Stimulated activated naive CD8-positive, alpha-beta T cell treated with anti-CD3 and anti-CD28 coated beads, Interleukin-15, Interleukin-2, amounts not matched to agents 100 ng/mL and 50 ng/mL, for 24 hours (primary cell): Measurements from ENCODE around the gene NFAM1.

Experiments
- H3K27ac Mint-ChIP-seq: one replicate; pipeline ENCODE4 v1.8.0; 2021; ENCODE audit warnings: mild to moderate bottlenecking, mixed read lengths
- H3K27me3 Mint-ChIP-seq: one replicate; pipeline ENCODE4 v1.8.0; 2021; ENCODE audit warnings: mixed read lengths
- H3K36me3 Mint-ChIP-seq: one replicate; pipeline ENCODE4 v1.8.0; 2021; ENCODE audit warnings: low read depth, mixed read lengths
- H3K4me1 Mint-ChIP-seq: one replicate; pipeline ENCODE4 v1.8.0; 2021; ENCODE audit warnings: low read depth, mixed read lengths
- H3K4me3 Mint-ChIP-seq: one replicate; pipeline ENCODE4 v1.8.0; 2021; ENCODE audit warnings: mild to moderate bottlenecking, mixed read lengths
- H3K9me3 Mint-ChIP-seq: one replicate; pipeline ENCODE4 v1.8.0; 2021; ENCODE audit warnings: mixed read lengths

Gene NFAM1

DNA sequence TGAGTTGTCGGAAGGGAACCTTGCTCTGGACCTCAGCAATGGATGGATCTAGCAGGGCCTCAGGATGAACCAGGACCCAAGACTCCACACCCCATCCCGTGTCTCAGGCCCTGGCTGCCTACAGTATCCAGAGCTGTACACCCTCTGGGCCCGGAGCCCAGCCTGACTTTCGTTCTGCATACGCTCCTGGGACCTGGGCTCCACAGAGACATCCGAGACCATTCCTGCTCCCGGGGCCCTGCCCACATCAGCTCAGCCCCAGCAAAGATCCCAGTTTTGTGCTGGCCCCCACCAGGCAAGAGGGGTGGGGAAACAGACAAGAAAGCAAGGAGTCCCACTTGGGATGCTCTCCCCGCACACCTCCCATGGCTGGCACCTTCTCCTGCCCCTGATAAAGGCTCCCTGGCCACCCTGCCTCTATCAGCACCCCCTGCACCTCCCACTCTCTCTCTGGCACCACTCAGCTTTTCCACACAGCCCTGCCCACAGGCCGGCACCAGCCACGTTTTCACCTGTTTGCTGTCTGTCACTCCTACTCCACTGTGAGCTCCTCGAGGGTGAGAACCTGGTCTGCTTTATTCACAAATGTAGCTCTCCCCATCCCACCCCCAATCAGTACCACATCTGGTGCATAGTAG lies 97.2 kb downstream of the NFAM1 start:
- H3K4me3 Mint-ChIP-seq = no peak overlapping the region
- H3K36me3 Mint-ChIP-seq = no peaks in the 10 kb centered on the region
- peaks cover 4% of the 10 kb centered on the region for H3K27me3 Mint-ChIP-seq
- peaks cover 4% of the 10 kb centered on the region for H3K4me1 Mint-ChIP-seq
- no peak overlapping the region for H3K27ac Mint-ChIP-seq
- no peaks in the 10 kb centered on the region for H3K9me3 Mint-ChIP-seq

DNA sequence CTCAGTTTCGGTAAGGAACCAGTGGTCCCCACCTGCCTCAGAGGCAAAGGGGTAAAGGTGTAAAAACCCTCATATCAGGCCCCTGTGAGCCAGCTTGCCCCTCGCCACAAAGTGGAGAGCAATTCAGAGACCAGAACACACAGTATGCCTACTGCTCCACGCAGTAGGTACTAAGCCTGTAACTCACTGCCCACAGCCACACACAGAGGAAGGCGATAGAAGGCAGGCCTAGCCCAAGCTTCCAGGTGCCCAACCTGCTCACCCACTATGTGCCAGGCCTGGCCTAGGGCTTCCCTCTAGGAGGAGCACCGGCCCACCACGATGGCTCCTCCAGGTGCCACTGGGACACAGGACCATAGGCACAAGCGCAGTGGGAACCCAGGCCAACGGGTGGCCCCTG lies 98.7 kb downstream of the NFAM1 start:
- H3K27ac Mint-ChIP-seq = no peak overlapping the region
- H3K4me1 Mint-ChIP-seq = peaks cover 9% of the 10 kb centered on the region
- no peaks in the 10 kb centered on the region for H3K36me3 Mint-ChIP-seq
- H3K9me3 Mint-ChIP-seq = no peaks in the 10 kb centered on the region
- H3K4me3 Mint-ChIP-seq = no peak overlapping the region
- H3K27me3 Mint-ChIP-seq = peaks cover 4% of the 10 kb centered on the region

DNA sequence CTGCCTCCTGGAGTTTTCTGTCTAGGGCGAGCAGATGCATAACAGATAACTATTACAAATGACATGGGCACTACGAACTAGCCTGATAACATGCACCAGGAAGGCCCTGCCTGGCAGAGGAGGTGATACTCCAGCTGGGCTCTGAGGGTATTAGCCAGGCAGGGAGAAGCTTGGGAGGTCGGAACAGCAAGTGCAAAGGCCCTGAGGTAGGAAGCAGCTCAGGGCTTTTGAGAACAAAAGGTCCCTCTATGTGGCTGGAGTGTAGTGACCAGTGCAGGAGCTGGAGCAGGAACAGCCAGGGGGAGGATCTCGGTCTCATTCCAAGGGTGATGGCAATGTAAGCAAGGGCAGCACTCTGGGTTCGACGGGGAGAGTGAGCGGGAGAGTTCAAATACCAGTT lies 100.1 kb downstream of the NFAM1 start:
- Mint-ChIP-seq H3K4me3 (no peak overlapping the region), H3K9me3 (no peaks in the 10 kb centered on the region), H3K27ac (no peak overlapping the region), H3K36me3 (no peaks in the 10 kb centered on the region), H3K27me3 (peaks cover 4% of the 10 kb centered on the region), H3K4me1 (peaks cover 18% of the 10 kb centered on the region)

DNA sequence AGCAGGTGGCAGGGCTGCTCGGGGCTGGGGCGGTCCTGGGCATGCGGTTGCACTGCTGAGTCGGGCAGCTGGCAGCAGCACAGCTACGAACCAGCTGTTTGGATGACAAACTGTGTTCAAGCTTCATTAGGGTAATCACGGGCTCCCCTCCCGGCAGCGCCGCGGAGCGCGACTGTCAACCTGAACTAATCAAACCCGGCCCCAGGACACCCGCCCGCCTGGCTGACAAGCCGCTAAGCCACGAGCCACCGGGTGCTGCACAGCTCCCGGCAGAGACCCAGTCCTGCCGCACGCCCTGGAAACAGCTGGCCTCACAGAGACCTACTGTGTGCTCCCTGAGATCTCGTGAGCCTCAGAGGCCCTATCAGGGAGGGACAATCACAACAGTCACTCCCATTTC lies 101.2 kb downstream of the NFAM1 start:
- H3K27ac Mint-ChIP-seq = no peak overlapping the region

More for the DNA sequence above, 101.2 kb downstream of the NFAM1 start:
- H3K36me3 Mint-ChIP-seq = no peaks in the 10 kb centered on the region
- H3K27me3 Mint-ChIP-seq = peaks cover 4% of the 10 kb centered on the region
- H3K9me3 Mint-ChIP-seq = no peaks in the 10 kb centered on the region
- peaks cover 18% of the 10 kb centered on the region for H3K4me1 Mint-ChIP-seq
- no peak overlapping the region for H3K4me3 Mint-ChIP-seq
